Upper lobe of left lung (tissue), 6 donors: ENCODE data around the gene ASCC1. TPM values are rescaled to one million over a fixed set of nuclear protein-coding genes. Genes with fewer than 3 reads are reported as not detected.

Experiments used
- ATAC-seq, 2 donors: fragments of 200-7000 bp; cut with Tn5 transposase; one replicate each; pipeline ENCODE4 v1.9.1; 2022; ENCODE audit warnings: mild to moderate bottlenecking in 2 of 2, moderate library complexity in 2 of 2; ENCODE audit not compliant: low FRiP score in 2 of 2
- DNase-seq, 2 donors: peaks; one replicate each; pipeline ENCODE4 v3.0.0-alpha.2; 2019 to 2020
- H3K27ac ChIP-seq, 4 donors: fragments of 200-600 bp; sonication (generic); one replicate each; pipeline ENCODE4 v1.5.1; 2016 to 2019
- H3K27me3 ChIP-seq, 4 donors: fragments of 200-600 bp; sonication (generic); one replicate each; pipeline ENCODE4 v1.5.1; 2017 to 2019
- H3K36me3 ChIP-seq, 4 donors: fragments of 200-600 bp; sonication (generic); one replicate each; pipeline ENCODE4 v1.5.1; 2016 to 2019
- H3K4me1 ChIP-seq, 4 donors: fragments of 200-600 bp; sonication (generic); one replicate each; pipeline ENCODE4 v1.5.1; 2018 to 2019
- H3K4me3 ChIP-seq, 4 donors: fragments of 200-600 bp; sonication (generic); one replicate each; pipeline ENCODE4 v1.5.1; 2017 to 2019; ENCODE audit warnings: mild to moderate bottlenecking in 2 of 4, moderate library complexity in 1 of 4
- H3K9me3 ChIP-seq, 4 donors: fragments of 200-600 bp; sonication (generic); one replicate each; pipeline ENCODE4 v1.5.1; 2018 to 2019
- EP300 ChIP-seq, 4 donors: sonication (generic); formaldehyde crosslinking; IDR thresholded peaks; one replicate each; pipeline ENCODE4 v1.5.1; 2017; ENCODE audit warnings: antibody characterized with exemption in 4 of 4, control low read depth in 2 of 4
- POLR2A ChIP-seq, 4 donors: fragments of 450-650 bp; IDR thresholded peaks; one replicate each; pipeline ENCODE4 v1.5.1; 2016 to 2017; ENCODE audit warnings: antibody characterized with exemption in 4 of 4, mild to moderate bottlenecking in 2 of 4
- POLR2AphosphoS5 ChIP-seq, 2 donors: sonication (generic); formaldehyde crosslinking; IDR thresholded peaks; one replicate each; pipeline ENCODE4 v1.5.1; 2017; ENCODE audit warnings: antibody characterized with exemption in 2 of 2
- WGBS, 2 donors: methylation state at CpG; one replicate each; pipeline ENCODE4 v1.1.5; 2017 to 2018; 5-methylcytosine and 5-hydroxymethylcytosine counted together
- total RNA-seq, 6 donors: library from RNA; depleted of rRNA in 4 of 6; stranded (reverse); fragments of >200 nt in 4 of 6; gene quantifications; one replicate each; pipeline versions ENCODE4 v1.1.0 to v1.2.1, GENCODE V29; 2016 to 2021
- TF ChIP-seq, protein P1 (sequence below), 6 experiments: fragments of 450-650 bp in 4 of 6; fragments of 200-600 bp in 2 of 6; sonication (generic) in 2 of 6; IDR thresholded peaks; one replicate each; pipeline ENCODE4 v1.5.1; 2016 to 2019; ENCODE audit warnings: antibody characterized with exemption in 6 of 6
- donor health status: DM: no; HTN: no; CAD: no; lungs with moderate emphysema.
- donor health status: DM: no; HTN: yes; CAD: no; lungs with severe emphysema.

The ASCC1 gene
- total RNA-seq, 6 donors from 2014 or later, result 20.4 to 40.7 (median 24.4) TPM

DNA sequence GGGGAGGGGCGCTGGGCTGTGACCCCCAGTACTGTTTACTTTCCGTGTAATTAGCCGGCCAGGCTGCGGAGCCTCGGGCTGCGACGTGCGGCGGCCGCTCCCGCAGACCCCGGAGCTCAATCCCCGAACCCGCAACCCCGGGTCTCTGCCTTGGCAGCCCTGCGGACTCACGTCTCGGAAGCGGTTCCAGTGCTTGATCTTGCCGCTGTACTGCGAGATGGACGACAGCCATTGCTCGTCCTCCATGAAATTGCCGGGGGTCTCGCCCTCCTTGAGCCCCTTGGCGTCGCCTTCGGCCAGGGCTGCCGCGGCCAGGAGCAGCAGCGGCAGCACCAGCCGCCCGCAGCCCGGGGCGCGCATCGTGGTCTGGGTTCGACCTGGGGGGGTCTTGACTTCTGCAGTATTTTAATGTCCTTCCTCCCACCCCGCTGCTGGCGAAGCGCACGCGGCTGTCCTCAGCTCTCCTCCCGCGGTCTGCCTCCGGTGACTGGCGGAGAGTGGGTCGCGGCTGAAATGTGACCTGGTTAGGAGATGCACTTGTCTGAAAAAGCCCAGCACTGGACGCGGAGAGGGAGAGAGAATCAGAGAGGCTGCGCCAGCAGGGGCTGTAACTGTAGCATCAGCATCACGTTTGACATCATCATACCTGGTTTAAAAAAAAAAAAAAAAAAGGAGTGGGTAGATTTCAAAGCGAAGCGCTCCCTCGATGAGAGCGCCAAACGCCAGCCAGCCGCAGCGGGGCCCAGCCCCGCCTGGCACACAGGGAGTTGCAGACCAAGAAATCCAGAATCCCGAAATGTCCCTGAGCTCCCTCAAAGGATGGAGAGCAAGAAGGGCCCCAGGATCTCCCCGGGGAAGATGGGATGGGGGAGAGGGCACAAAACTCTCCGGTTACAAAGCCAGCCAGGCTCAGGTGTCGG lies 127.8 kb downstream of the ASCC1 start, which contains the start of gene SPOCK2:
TSS of gene SPOCK2 (minus strand) at position 583 of the 920 bp plus-strand sequence. CDS start at position 360, 223 bp downstream.
- Histone ChIP-seq H3K27ac (peak within 1 kb of the TSS; percentile 82 to 90 (median 87)), H3K4me3 (peak within 1 kb of the TSS; percentile 55 to 74 (median 60)), H3K9me3 (no peaks in the 10 kb centered on the region), H3K4me1 (peaks cover 24 to 48% (median 38%) of the 10 kb centered on the region in 4 donors), H3K36me3 (peaks cover 0 to 2% (median 0%) of the 10 kb centered on the region in 4 donors), H3K27me3 (peaks cover 0 to 17% (median 6%) of the 10 kb centered on the region in 4 donors)
- 4 to 15% methylated on average over 21 to 44 of the region's 65 CpGs for WGBS, 2 donors
- TF ChIP-seq, protein P1, sequence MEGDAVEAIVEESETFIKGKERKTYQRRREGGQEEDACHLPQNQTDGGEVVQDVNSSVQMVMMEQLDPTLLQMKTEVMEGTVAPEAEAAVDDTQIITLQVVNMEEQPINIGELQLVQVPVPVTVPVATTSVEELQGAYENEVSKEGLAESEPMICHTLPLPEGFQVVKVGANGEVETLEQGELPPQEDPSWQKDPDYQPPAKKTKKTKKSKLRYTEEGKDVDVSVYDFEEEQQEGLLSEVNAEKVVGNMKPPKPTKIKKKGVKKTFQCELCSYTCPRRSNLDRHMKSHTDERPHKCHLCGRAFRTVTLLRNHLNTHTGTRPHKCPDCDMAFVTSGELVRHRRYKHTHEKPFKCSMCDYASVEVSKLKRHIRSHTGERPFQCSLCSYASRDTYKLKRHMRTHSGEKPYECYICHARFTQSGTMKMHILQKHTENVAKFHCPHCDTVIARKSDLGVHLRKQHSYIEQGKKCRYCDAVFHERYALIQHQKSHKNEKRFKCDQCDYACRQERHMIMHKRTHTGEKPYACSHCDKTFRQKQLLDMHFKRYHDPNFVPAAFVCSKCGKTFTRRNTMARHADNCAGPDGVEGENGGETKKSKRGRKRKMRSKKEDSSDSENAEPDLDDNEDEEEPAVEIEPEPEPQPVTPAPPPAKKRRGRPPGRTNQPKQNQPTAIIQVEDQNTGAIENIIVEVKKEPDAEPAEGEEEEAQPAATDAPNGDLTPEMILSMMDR (IDR thresholded peaks at IDR 0.05), result peak in 1 of 6 experiments; percentile 8
- TF ChIP-seq POLR2AphosphoS5 (IDR thresholded peaks at IDR 0.05), result peak in 1 of 2 donors; percentile 20
- peak in 2 of 4 donors; percentile 23 to 49 for TF ChIP-seq POLR2A (IDR thresholded peaks at IDR 0.05)
- TF ChIP-seq EP300 (IDR thresholded peaks at IDR 0.05), result no peak
- DNase-seq (peak; percentile 38 to 87), ATAC-seq (peak; percentile 19 to 46)

DNA sequence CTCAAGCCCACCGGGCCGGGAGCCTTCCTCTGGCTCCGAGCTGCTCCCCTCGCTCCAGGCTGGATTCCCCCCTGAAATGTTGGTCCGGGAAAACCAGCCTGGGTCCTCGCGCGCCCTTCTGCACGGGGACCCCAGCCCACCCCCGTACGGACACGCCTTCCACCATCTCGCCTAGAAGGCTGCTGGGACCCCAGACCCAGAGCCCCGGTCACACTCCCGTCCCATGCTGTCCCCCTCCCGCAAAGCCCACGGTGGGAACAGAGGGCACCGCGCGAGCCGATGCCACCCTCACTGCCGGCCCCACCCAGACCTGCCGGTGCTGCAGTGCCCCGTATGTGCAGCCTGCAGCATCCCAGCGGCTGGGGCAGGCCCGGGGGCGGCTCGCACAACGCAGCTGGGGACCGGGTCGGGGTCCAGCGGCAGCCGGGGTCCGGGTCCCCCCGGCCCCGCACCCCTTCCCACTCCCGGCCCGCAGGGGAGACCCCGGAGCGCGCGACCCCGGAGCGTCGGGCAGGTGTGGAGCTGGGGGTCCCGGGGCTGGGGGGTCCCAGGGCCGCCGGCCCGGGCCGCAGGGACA lies 128.6 kb downstream of the ASCC1 start:
- Histone ChIP-seq H3K27ac (peak overlapping the region; percentile 82 to 90 (median 87)), H3K4me1 (peaks cover 24 to 48% (median 38%) of the 10 kb centered on the region in 4 donors), H3K36me3 (no peaks in the 10 kb centered on the region), H3K4me3 (peak overlapping the region; percentile 55 to 74 (median 60)), H3K27me3 (peaks cover 0 to 17% (median 6%) of the 10 kb centered on the region in 4 donors), H3K9me3 (no peaks in the 10 kb centered on the region)
- TF ChIP-seq, protein P1 (IDR thresholded peaks at IDR 0.05), result no peak
- TF ChIP-seq POLR2AphosphoS5 (IDR thresholded peaks at IDR 0.05) (no peak), EP300 (IDR thresholded peaks at IDR 0.05) (no peak), POLR2A (IDR thresholded peaks at IDR 0.05) (no peak)
- peak; percentile 41 to 45 for ATAC-seq
- DNase-seq, result peak in 1 of 2 donors; percentile 86
- WGBS, 2 donors, result 0 to 2% methylated on average over 4 to 15 of the region's 50 CpGs

DNA sequence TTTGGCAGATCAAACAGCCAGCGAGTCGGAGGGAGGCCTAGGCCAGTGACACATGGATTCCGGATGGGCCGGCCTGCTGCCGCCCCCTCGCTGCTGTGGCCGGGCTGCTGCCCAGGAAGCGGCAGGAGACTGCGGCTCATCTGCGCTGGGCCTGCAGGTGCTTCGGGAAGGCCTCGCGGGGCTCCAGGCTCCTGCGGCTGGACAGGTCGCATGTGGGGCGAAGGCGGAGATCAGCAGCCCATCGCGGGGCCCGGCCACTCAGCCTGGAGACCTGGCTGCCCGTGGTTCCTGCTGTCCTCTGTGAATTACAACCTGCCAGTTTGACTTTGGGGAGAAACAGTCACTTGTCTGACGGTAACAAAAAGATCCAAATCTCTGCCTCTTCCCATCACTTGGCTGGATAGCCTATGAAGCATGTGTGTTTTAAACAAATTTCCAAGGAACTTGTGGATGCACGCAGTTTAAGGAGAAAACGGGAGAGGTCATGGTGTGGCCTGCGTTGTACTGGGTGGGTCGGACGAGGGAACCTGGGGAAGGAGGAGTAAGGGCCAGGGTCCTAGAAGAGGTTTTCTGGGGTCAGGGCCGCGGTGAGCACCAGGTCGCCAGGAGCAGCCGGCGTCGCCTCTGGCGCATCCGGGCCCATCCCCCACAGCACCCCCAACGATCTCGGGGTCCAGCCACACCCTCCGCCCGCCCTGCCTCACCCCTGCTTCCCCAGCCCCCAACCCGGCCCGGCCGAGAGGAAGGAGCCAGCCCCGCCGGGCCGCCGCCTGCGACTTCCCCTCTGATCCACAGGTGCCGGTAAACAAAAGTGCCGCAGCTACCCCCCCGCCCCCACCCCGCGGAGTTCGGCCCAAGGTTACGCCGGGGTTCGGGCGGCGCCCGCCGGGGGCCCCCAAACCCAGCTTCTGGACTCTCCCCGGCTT lies 129.3 kb downstream of the ASCC1 start:
- Histone ChIP-seq H3K27ac (peak overlapping the region; percentile 82 to 90 (median 87)), H3K27me3 (peaks cover 0 to 17% (median 6%) of the 10 kb centered on the region in 4 donors), H3K4me1 (peaks cover 24 to 56% (median 38%) of the 10 kb centered on the region in 4 donors), H3K4me3 (peak overlapping the region; percentile 55 to 74 (median 60)), H3K36me3 (no peaks in the 10 kb centered on the region), H3K9me3 (no peaks in the 10 kb centered on the region)
- ATAC-seq (peak in 1 of 2 donors; percentile 25), DNase-seq (peak; percentile 58 to 92)
- TF ChIP-seq POLR2AphosphoS5 (IDR thresholded peaks at IDR 0.05) (no peak), EP300 (IDR thresholded peaks at IDR 0.05) (no peak), POLR2A (IDR thresholded peaks at IDR 0.05) (no peak)
- TF ChIP-seq, protein P1 (IDR thresholded peaks at IDR 0.05), result no peak
- WGBS, 2 donors, result 44 to 78% methylated on average over 26 to 48 of the region's 61 CpGs

DNA sequence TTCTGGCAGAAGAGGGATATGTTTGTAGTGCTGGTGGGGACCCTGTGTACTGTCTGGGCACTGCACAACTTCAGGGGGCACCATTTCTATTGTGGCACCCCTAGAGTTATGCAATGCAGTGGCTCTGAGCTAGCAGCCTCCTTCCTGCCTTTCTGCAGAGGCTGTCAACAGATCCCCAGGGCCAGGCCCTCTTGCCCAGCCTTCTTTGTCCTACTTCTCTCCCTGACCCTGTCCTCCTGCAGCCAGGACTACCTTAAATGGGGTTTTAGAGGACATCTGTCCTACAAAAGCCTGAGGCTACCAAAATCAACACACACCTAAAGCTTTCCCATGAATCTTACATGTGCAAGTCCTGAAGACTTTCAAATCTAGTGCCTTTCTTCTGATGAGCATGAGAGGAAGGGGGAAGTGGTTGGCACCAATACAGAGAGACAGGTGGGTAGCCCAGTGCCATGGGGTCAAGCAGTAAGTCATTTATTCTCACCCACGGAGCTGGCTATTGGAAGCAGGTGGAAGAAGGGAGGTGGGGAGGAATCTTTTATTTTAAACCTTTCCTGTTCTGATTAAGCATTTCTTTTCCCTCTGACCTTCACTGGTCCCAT lies 130.1 kb downstream of the ASCC1 start:
- Histone ChIP-seq H3K36me3 (no peaks in the 10 kb centered on the region), H3K9me3 (no peaks in the 10 kb centered on the region), H3K27ac (peak overlapping the region; percentile 82 to 90 (median 87)), H3K27me3 (peaks cover 0 to 17% (median 6%) of the 10 kb centered on the region in 4 donors), H3K4me3 (peak overlapping the region in 2 of 4 donors; percentile 55 to 74), H3K4me1 (peaks cover 26 to 58% (median 39%) of the 10 kb centered on the region in 4 donors)
- ATAC-seq (no peak), DNase-seq (no peak)
- 54 to 77% methylated on average over 1 of the region's 1 CpG for WGBS, 2 donors
- TF ChIP-seq POLR2AphosphoS5 (IDR thresholded peaks at IDR 0.05) (no peak), EP300 (IDR thresholded peaks at IDR 0.05) (no peak), POLR2A (IDR thresholded peaks at IDR 0.05) (no peak)
- TF ChIP-seq, protein P1 (IDR thresholded peaks at IDR 0.05), result no peak
